Testis (tissue), 3 donors: ENCODE measurements around the gene CTAGE15. TPM values are rescaled to one million over a fixed set of nuclear protein-coding genes. Genes with fewer than 3 reads are reported as not detected.
"Not testable (repeated sequence)": the region's sequence is repeated elsewhere in the genome, so short reads cannot be mapped to it uniquely, and the experiment has no call there.

Experiments
- DNase-seq: peaks from one replicate; pipeline ENCODE4 v3.0.0-alpha.2; 2019
- H3K27ac ChIP-seq, 2 donors: fragments of 200-600 bp; sonication (generic); one replicate each; pipeline ENCODE4 v1.5.1; 2019
- H3K27me3 ChIP-seq: fragments of 200-600 bp; sonication (generic); one replicate; pipeline ENCODE4 v1.5.1; 2019
- H3K36me3 ChIP-seq: fragments of 200-600 bp; sonication (generic); one replicate; pipeline ENCODE4 v1.5.1; 2017; ENCODE audit warnings: low read depth; ENCODE audit errors: missing control alignments
- H3K4me1 ChIP-seq: fragments of 200-600 bp; sonication (generic); one replicate; pipeline ENCODE4 v1.5.1; 2019
- H3K4me3 ChIP-seq, 2 donors: fragments of 200-600 bp; sonication (generic); one replicate each; pipeline ENCODE4 v1.5.1; 2017 to 2019
- H3K9me3 ChIP-seq: fragments of 200-600 bp; sonication (generic); one replicate; pipeline ENCODE4 v1.5.1; 2017
- WGBS, 2 donors: methylation state at CpG; one replicate each; pipeline ENCODE4 v1.1.5; 2018; 5-methylcytosine and 5-hydroxymethylcytosine counted together
- intact Hi-C: fragments of 100-400 bp; cut with DNase I; formaldehyde crosslinking; loops from one replicate; pipeline ENCODE4 v1.15.1; 2023; ENCODE audit warnings: low total_unique reads
- polyA plus RNA-seq: library from polyadenylated mRNA; stranded (reverse); fragments of 350-450 nt; fragmentation: Illumina TruSeq; extraction: RNeasy Lipid Tissue Mini Kit (QIAGEN cat#74804); gene quantifications from one replicate; pipeline ENCODE4 v1.2.3, GENCODE V29; 2014; ENCODE audit warnings: low read depth, low replicate concordance; ENCODE audit not compliant: insufficient read depth
- total RNA-seq, 2 donors: library from RNA; depleted of rRNA; stranded (reverse); fragments of >200 nt; gene quantifications; one replicate each; pipeline ENCODE4 v1.2.3, GENCODE V29; 2016
- TF ChIP-seq, protein P1 (sequence below), 3 experiments: fragments of 450-650 bp in 2 of 3; fragments of 200-600 bp in 1 of 3; sonication (generic) in 1 of 3; IDR thresholded peaks; one replicate each; pipeline ENCODE4 v1.5.1; 2016 to 2019; ENCODE audit warnings: antibody characterized with exemption in 3 of 3, mild to moderate bottlenecking in 2 of 3, moderate library complexity in 1 of 3

CTAGE15 gene
- total and polyA plus RNA-seq, 3 donors from 2014 or later = 2.7 to 6.5 (median 3.0) TPM

DNA sequence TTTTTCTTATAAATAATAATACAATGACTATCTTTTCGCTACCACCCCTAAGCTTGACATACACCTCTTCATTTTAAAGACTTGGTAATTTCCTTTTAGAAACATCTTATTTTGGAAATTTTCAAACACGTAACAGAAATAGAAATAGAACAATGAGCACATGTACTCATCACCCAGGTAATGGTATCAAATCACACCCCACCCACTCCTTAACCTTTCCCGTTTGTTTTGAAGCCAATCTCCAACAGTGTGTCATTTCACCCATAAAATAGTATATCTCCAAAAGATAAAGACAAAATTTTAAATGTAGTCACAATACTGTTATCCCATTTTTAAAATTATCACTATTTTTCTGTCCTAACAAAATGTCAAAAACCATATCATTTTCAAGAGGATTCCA lies 16.6 kb downstream of the CTAGE15 start:
- WGBS, 2 donors = 64 to 89% methylated on average over 2 to 3 of the region's 3 CpGs
- DNase-seq, H3K27ac ChIP-seq, H3K4me1 ChIP-seq, intact Hi-C loops, H3K4me3 ChIP-seq, H3K9me3 ChIP-seq, H3K36me3 ChIP-seq, H3K27me3 ChIP-seq: not testable (repeated sequence)

DNA sequence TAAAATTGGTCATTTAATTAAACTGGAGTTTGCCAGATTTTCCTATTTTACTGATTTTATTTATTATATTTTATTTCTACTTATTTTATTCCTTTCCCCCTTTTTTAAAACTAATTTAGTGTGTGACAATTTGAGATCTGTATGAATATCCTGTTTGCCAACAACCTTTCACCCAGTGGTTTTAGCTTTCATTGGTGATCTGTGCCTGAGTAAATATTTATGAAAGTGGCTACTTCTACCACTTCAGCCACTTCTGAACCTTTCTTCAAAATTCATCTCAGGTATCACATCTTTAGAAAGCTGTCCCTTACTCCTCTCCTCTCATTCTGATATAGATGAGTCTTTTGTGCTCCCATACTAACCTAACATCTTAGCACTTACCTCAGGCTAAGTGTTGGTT lies 18.3 kb downstream of the CTAGE15 start:
- H3K4me1 ChIP-seq, H3K36me3 ChIP-seq, H3K27me3 ChIP-seq, H3K4me3 ChIP-seq, DNase-seq, intact Hi-C loops, H3K27ac ChIP-seq, H3K9me3 ChIP-seq: not testable (repeated sequence)

DNA sequence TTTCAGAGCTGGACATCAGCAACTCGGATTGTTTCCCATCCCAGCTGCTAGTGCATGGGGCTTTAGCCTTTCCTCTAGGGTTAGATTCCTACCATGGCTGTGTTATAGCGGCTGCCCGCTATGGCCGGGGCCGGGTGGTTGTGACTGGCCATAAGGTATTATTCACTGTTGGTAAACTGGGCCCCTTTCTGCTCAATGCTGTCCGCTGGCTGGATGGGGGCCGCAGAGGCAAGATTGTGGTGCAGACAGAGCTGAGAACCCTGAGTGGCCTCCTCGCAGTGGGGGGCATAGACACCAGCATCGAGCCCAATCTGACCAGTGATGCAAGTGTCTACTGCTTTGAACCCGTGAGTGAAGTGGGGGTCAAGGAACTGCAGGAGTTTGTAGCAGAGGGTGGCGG lies 26.5 kb downstream of the CTAGE15 start:
- H3K27me3 ChIP-seq, intact Hi-C loops, H3K27ac ChIP-seq, H3K4me1 ChIP-seq, H3K9me3 ChIP-seq, H3K4me3 ChIP-seq, H3K36me3 ChIP-seq: not testable (repeated sequence)
- WGBS, 2 donors = 87% methylated on average over 5 of the region's 11 CpGs; no CpG with 5 or more reads in 1 of the 2 donors
- peak; percentile 32 for DNase-seq

DNA sequence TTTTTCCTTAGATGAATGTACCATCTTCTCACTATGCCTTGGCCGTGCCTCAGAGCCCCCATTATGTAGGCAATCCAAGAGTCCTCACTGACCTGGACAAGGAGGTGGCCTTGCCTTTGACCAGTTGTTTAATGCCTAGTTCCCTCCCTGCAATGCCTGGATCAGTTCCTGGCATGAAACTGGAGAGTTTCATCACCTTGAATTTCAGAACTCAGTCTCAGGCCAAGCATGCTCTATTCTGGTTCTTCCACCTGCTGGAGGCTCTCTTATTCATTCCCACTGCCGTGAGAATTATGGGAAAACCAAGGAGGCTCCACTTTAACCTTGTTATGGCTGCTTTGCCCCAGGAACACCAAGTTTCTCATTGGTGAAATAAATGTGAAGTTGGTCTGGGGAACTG lies 31.9 kb downstream of the CTAGE15 start:
- H3K9me3 ChIP-seq, DNase-seq, H3K36me3 ChIP-seq, H3K4me3 ChIP-seq, intact Hi-C loops, H3K4me1 ChIP-seq, H3K27me3 ChIP-seq, H3K27ac ChIP-seq: not testable (repeated sequence)
- WGBS, 2 donors = no CpG with 5 or more reads among the region's 2 CpGs

DNA sequence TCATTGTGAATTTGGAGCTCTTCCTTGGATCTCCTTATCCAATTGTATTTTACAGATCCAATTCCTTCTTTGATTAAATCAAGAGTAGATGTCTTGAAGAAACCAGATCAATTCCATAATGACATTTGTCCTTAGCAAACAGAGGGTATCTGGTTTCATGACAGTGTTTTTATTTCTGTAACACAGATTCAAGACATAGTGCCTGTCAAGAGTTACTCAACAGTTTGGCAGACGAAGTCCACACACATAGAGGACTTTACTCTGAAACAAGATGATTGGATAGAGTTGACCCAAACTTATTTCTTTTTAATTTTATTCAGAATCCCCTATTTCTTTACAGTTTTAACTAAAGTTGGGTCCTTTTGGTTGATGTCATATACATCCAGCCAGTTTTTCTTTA lies 34.5 kb downstream of the CTAGE15 start:
- DNase-seq, H3K36me3 ChIP-seq, H3K27me3 ChIP-seq, H3K27ac ChIP-seq, H3K9me3 ChIP-seq, intact Hi-C loops, H3K4me1 ChIP-seq, H3K4me3 ChIP-seq: not testable (repeated sequence)
- no CpG with 5 or more reads among the region's 1 CpG for WGBS, 2 donors

DNA sequence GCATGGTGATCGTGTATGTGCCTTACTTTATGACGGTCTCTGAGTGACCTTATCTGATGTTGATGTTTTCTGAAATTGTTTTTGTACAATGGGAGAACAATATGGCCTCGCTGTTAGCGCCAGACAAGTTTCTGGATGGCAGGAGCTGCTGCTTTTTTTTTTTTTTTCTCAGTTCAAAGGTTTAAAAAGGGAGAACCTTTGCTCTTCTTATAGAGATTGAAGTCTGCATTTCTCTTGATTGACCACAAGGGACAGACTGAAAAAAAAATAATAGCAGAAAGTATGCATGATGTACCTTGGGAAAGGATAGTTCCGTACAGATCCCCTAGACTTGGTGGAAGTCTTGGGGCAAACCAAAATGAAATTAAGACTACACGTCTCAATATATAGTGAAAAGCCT lies 43.9 kb downstream of the CTAGE15 start:
- WGBS, 2 donors = 91 to 97% methylated on average over 4 of the region's 6 CpGs
- intact Hi-C loops, H3K27me3 ChIP-seq, H3K4me3 ChIP-seq, DNase-seq, H3K36me3 ChIP-seq, H3K27ac ChIP-seq, H3K4me1 ChIP-seq, H3K9me3 ChIP-seq: not testable (repeated sequence)

DNA sequence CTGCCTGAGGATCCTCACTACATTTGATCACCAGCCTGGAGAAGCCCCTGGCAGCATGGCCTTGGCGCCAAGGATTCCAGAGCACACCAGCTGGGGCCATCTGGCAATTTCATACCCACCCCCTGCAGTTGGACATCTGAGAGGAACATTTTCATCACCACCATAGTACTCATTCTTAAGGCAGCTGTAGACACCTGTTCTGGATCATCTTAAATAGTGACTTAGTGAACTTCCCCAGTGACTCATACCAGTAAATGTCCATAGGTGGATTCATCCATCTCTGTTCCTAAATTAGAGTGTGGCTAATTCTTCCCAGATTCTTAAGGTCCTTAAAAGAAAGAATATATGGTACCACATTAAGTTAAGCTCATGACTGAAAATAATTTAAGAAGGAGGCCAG lies 45.6 kb downstream of the CTAGE15 start:
- intact Hi-C loops, H3K4me3 ChIP-seq, DNase-seq, H3K27me3 ChIP-seq, H3K36me3 ChIP-seq, H3K4me1 ChIP-seq, H3K9me3 ChIP-seq, H3K27ac ChIP-seq: not testable (repeated sequence)
- no CpG with 5 or more reads among the region's 1 CpG for WGBS, 2 donors

DNA sequence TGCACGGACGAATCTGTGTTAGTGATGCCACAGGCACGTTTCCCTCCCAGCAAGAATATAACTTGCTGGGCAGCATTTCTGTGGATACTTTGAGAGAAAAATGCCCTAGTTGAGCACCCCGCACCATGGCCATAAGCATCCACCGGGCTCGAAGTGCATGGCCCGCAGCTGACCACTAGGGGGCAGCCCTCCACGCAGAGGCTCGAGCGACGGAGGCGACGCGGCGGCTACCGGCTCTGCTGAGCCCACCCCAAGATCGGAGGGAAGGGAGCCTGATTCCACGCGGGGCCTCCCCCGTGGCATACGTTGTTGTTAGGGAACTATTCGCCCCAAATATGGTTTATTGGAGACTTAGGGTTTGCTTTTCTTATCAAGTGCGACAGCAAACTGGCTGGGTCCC lies 48.5 kb downstream of the CTAGE15 start:
- H3K4me1 ChIP-seq, H3K36me3 ChIP-seq, intact Hi-C loops, H3K27ac ChIP-seq, H3K27me3 ChIP-seq, H3K9me3 ChIP-seq: not testable (repeated sequence)
- peak overlapping the region in 1 of 2 donors; percentile 38 for H3K4me3 ChIP-seq
- TF ChIP-seq, protein P1, sequence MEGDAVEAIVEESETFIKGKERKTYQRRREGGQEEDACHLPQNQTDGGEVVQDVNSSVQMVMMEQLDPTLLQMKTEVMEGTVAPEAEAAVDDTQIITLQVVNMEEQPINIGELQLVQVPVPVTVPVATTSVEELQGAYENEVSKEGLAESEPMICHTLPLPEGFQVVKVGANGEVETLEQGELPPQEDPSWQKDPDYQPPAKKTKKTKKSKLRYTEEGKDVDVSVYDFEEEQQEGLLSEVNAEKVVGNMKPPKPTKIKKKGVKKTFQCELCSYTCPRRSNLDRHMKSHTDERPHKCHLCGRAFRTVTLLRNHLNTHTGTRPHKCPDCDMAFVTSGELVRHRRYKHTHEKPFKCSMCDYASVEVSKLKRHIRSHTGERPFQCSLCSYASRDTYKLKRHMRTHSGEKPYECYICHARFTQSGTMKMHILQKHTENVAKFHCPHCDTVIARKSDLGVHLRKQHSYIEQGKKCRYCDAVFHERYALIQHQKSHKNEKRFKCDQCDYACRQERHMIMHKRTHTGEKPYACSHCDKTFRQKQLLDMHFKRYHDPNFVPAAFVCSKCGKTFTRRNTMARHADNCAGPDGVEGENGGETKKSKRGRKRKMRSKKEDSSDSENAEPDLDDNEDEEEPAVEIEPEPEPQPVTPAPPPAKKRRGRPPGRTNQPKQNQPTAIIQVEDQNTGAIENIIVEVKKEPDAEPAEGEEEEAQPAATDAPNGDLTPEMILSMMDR (IDR thresholded peaks at IDR 0.05) = peak in 1 of 3 experiments; percentile 56
- DNase-seq = peak; percentile 91
- WGBS, 2 donors = 0% methylated on average over 17 of the region's 23 CpGs; no CpG with 5 or more reads in 1 of the 2 donors

DNA sequence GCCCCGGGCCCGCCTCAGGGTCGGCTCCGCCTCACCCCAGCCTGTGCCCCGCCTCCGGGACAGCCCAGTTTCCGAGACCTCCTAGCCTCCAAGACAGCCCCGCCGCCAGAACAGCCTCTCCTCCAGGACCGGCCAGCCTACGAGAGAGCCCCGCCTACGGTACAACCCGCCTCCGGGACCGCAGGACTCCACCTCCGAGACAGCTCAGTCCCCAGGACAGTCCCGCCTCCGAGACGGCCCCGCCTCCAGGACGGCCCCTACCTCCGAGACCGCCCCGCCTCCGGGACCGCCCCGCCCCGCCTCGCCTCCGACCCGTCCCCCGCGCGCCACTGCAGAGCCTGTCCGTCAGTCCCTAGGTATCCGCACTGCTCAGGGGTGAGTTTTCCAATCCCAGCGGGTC lies 49.0 kb downstream of the CTAGE15 start, which contains the start of gene TCAF2:
Gene TCAF2 (plus strand): TSS at position 329 of the 400 bp plus-strand sequence.
- H3K9me3 ChIP-seq, H3K36me3 ChIP-seq, H3K27ac ChIP-seq, intact Hi-C loops, H3K4me1 ChIP-seq, H3K27me3 ChIP-seq: not testable (repeated sequence)
- H3K4me3 ChIP-seq = peak within 1 kb of the TSS in 1 of 2 donors; percentile 47
- 0% methylated on average over 7 of the region's 38 CpGs; no CpG with 5 or more reads in 1 of the 2 donors for WGBS, 2 donors
- peak; percentile 92 for DNase-seq

DNA sequence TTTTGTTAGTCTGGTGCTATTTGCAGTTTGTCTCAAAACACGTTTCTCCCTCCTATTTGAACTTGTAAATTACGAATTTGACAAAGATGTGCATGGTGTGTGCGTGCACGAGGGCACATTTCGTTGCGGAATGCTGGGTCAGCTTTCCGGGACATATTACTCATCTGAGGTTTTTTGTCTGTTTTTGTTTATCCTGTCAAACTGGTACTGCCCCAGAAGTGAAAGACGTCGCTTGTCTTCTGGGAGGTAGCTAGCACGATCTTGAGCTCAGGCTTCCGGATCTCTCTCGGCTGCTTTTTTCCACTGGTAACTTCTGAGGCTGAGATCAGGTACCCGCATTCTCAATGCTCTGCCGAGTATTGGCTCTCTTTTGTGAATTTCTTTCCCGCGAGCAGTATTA lies 49.6 kb downstream of the CTAGE15 start:
- not testable (repeated sequence) for H3K27ac ChIP-seq
- peak overlapping the region in 1 of 2 donors; percentile 47 for H3K4me3 ChIP-seq
- WGBS, 2 donors = no CpG with 5 or more reads among the region's 16 CpGs

DNA sequence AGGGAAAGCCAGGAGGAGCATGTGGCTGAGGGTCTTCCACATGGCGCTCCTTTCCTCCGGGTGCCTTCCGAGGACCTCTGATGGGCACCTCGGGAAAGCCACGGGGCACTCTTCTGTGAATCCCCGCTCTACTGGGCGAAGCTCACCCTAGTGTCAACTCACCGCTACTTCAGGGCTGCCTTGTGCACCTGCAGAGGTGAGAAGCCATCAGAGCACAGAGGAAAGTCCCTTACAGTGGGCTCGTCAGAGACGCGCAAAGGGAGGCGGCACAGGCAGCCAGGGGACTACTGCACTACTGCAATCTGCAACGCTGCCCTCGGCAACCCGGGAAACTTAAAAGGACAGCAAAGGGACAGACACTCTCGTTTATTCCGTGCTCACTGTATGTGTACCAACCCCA lies 50.5 kb downstream of the CTAGE15 start:
- H3K4me3 ChIP-seq, H3K9me3 ChIP-seq, intact Hi-C loops, H3K27ac ChIP-seq, H3K27me3 ChIP-seq, H3K4me1 ChIP-seq, H3K36me3 ChIP-seq, DNase-seq: not testable (repeated sequence)
- WGBS, 2 donors = 54% methylated on average over 5 of the region's 17 CpGs; no CpG with 5 or more reads in 1 of the 2 donors

More for the DNA sequence above, 49.6 kb downstream of the CTAGE15 start:
- H3K9me3 ChIP-seq, H3K4me1 ChIP-seq, H3K36me3 ChIP-seq, H3K27me3 ChIP-seq, intact Hi-C loops, DNase-seq: not testable (repeated sequence)
